ENCODE measurements around the gene USP33. TPM values are rescaled to one million over a fixed set of nuclear protein-coding genes. Genes with fewer than 3 reads are reported as not detected.
A peak's percentile ranks its signal among the peaks of the same experiment; 100 is the strongest.

USP33 gene
- total and polyA plus RNA-seq, 9 of the 15 experiments (the other 6 are each of a cell fraction or from before 2014, with no cell fraction given) = 22.4 to 83.5 (median 44.7) TPM

DNA sequence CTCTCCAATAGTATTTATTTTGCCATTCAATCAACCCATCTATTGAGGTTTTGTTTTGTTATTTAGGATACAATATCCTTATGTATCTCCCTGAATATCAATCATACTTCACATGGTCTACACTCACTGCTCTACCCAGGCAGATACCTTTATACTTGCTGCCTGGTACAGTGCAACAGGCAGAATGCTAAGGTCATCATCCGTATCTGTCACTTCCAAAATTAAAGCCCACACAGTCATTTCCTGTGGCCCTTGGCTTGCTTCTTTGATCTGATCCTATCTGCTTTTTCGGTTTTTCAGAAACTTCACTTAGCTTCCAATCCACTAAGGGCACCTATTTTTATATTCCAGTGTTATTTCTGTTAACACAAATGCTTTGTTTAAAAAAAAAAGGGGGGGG lies 54.9 kb downstream of the USP33 start:
- Histone ChIP-seq H4K20me1 (replicated peaks; ENCODE audit: control insufficient read depth, insufficient read depth, low read length) (no peaks in the 10 kb centered on the region), H3K9ac (ENCODE audit: insufficient read depth in 1 of 2, low read depth in 2 of 2, low read length in 2 of 2) (no peak overlapping the region; a peak in 1 of 4 replicates), H3K4me3 (no peak overlapping the region), H3K9me1 (ENCODE audit: control insufficient read depth, insufficient read depth, low read length) (no peaks in the 10 kb centered on the region), H3K27me3 (ENCODE audit: control insufficient read depth in 2 of 2, insufficient read depth in 2 of 2, low read length in 2 of 2) (no peaks in the 10 kb centered on the region), H3K27ac (ENCODE audit: extremely low read depth, low read depth, low read length) (peak overlapping the region; percentile 56), H3K79me2 (ENCODE audit: control insufficient read depth, insufficient read depth, low read length) (no peaks in the 10 kb centered on the region), H3K4me2 (ENCODE audit: insufficient read depth, low read length) (no peak overlapping the region), H3K36me3 (ENCODE audit: control insufficient read depth, insufficient read depth, low read length) (peaks cover 32% of the 10 kb centered on the region), H2AFZ (ENCODE audit: low read depth, low read length) (no peak overlapping the region), H3K4me1 (replicated peaks in 1 of 2; ENCODE audit: control insufficient read depth in 2 of 2, insufficient read depth in 2 of 2, low read length in 2 of 2) (peaks cover 3 to 17% of the 10 kb centered on the region in 2 experiments; a peak in 4 of 5 replicates), H3K9me3 (replicated peaks; ENCODE audit: control insufficient read depth, insufficient read depth, low read depth, low read length) (no peaks in the 10 kb centered on the region)
- no TSS peak for BruUV-seq (replicated peaks)
- DNase-seq (ENCODE audit: extremely low read depth in 1 of 4, low spot score in 3 of 4) = peak; percentile 13 to 70 (median 41)
- in situ Hi-C loops (cut with MboI) (loop anchor here (10.0 kb wide), 1 partner anchor 200 kb away; no protein-coding TSS in a partner anchor), intact Hi-C loops (cut with micrococcal nuclease) (no loop called here)
- ChIA-PET POLR2A (interaction anchor here (1.0 kb wide), 1 partner anchor 15 kb away, joined by 3 read pairs; no protein-coding TSS in a partner anchor), CTCF (ENCODE audit: low intra/inter-chr PET ratio) (no interaction called here)
- ATAC-seq = peak; percentile 89
- WGBS (ENCODE audit: insufficient coverage, low coverage, missing lambda C conversion rate) = 0% methylated on average over 2 of the region's 2 CpGs
- FAIRE-seq = peak; percentile 88
- no peak for TF ChIP-seq ZNF282 (CRISPR knock-in tag; IDR thresholded peaks at IDR 0.05)
- TF ChIP-seq MEIS2 (IDR thresholded peaks at IDR 0.05; ENCODE audit: partially characterized antibody) = peak; percentile 63
- TF ChIP-seq, protein P1, sequence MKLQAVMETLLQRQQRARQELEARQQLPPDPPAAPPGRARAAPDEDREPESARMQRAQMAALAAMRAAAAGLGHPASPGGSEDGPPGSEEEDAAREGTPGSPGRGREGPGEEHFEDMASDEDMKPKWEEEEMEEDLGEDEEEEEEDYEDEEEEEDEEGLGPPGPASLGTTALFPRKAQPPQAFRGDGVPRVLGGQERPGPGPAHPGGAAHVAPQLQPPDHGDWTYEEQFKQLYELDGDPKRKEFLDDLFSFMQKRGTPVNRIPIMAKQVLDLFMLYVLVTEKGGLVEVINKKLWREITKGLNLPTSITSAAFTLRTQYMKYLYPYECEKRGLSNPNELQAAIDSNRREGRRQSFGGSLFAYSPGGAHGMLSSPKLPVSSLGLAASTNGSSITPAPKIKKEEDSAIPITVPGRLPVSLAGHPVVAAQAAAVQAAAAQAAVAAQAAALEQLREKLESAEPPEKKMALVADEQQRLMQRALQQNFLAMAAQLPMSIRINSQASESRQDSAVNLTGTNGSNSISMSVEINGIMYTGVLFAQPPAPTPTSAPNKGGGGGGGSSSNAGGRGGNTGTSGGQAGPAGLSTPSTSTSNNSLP (IDR thresholded peaks at IDR 0.05; ENCODE audit: borderline replicate concordance, low read depth, low read length) = peak; percentile 86; the same call in 1 of the 2 replicates
- 0 out of 2 replicates have a peak, but pooled peaks have one; percentile 38 for TF ChIP-seq GABPA (tag; conservative IDR thresholded peaks at IDR 0.05; ENCODE audit: low read depth)
- TF ChIP-seq SMARCC2 (IDR thresholded peaks at IDR 0.05; ENCODE audit: low read depth) = peak; percentile 33; the same call in 1 of the 2 replicates
- TF ChIP-seq MYNN (IDR thresholded peaks at IDR 0.05) = no peak; the same call in 1 of the 2 replicates
- no peak for TF ChIP-seq MYNN (CRISPR knock-in tag; IDR thresholded peaks at IDR 0.05)
- no peak for TF ChIP-seq ZNF778 (CRISPR knock-in tag; IDR thresholded peaks at IDR 0.05)
- TF ChIP-seq ETV1 (tag; conservative IDR thresholded peaks at IDR 0.05; ENCODE audit: low read depth) = peak; percentile 67
- peak; percentile 70 for TF ChIP-seq NFE2 (IDR thresholded peaks at IDR 0.05; ENCODE audit: low read depth)
- peak; percentile 58; the same call in 1 of the 2 replicates for TF ChIP-seq ZSCAN29 (IDR thresholded peaks at IDR 0.05)
- TF ChIP-seq, protein P2, sequence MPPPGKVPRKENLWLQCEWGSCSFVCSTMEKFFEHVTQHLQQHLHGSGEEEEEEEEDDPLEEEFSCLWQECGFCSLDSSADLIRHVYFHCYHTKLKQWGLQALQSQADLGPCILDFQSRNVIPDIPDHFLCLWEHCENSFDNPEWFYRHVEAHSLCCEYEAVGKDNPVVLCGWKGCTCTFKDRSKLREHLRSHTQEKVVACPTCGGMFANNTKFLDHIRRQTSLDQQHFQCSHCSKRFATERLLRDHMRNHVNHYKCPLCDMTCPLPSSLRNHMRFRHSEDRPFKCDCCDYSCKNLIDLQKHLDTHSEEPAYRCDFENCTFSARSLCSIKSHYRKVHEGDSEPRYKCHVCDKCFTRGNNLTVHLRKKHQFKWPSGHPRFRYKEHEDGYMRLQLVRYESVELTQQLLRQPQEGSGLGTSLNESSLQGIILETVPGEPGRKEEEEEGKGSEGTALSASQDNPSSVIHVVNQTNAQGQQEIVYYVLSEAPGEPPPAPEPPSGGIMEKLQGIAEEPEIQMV (tag; conservative IDR thresholded peaks at IDR 0.05; ENCODE audit: low read depth) = no peak
- 0 out of 2 replicates have a peak, but pooled peaks have one; percentile 8 for TF ChIP-seq MAFG (tag; conservative IDR thresholded peaks at IDR 0.05)
- TF ChIP-seq TEAD4 (IDR thresholded peaks at IDR 0.05; ENCODE audit: low read length) = 0 out of 2 replicates have a peak, but pooled peaks have one; percentile 45
- TF ChIP-seq TEAD4 (CRISPR knock-in tag; IDR thresholded peaks at IDR 0.05; ENCODE audit: borderline replicate concordance) = no peak
